ENCODE measurements around the gene DCAF4. TPM values are rescaled to one million over a fixed set of nuclear protein-coding genes. Genes with fewer than 3 reads are reported as not detected.

Gene DCAF4
- total RNA-seq, 1 experiment from 2014 or later, result 20.0 TPM

DNA sequence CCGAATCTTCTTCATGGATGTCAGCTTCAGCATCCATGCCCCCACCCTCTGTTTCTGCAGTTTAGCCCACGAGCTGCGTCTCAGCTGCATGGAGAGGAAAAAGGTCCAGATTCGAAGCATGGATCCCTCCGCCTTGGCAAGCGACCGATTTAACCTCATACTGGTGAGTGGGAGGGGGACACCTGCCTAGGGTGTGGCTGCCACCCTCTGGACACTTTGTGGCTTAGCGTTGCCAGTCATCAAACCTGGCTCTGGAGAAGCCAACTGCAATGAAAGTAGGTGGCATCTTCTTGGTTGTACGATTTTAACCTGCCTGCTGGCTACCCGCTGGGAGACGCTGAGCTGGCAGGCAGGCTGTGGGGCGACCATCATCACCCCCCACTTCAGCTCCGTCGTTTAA, 16.7 kb downstream of the DCAF4 start:
- intact Hi-C loops (cut with micrococcal nuclease; ENCODE audit: unreplicated experiment), result no loop called here
- Histone ChIP-seq H3K27ac (no peak overlapping the region), H3K27me3 (ENCODE audit: insufficient read depth, low read depth) (no peaks in the 10 kb centered on the region), H2AFZ (no peak overlapping the region), H3K36me3 (ENCODE audit: low read depth) (peaks cover 8% of the 10 kb centered on the region; the same call in 1 of the 2 replicates), H3K79me2 (ENCODE audit: low read depth) (no peaks in the 10 kb centered on the region), H3K4me2 (no peak overlapping the region), H3K9me3 (ENCODE audit: insufficient read depth, low read depth) (no peaks in the 10 kb centered on the region), H3K9me2 (ENCODE audit: insufficient read depth) (no peaks in the 10 kb centered on the region), H3F3A (ENCODE audit: insufficient read depth, low read depth) (0 out of 2 replicates have a peak, but pooled peaks cover 3% of the 10 kb centered on the region), H4K20me1 (ENCODE audit: insufficient read depth) (no peaks in the 10 kb centered on the region), H3K4me3 (no peak overlapping the region), H3K4me1 (replicated peaks; ENCODE audit: insufficient read depth) (no peaks in the 10 kb centered on the region)
- POLR2A ChIA-PET (ENCODE audit: unreplicated experiment), result no interaction called here
- no TSS peak for BruUV-seq (replicated peaks)
- CTCF ChIA-PET, result no interaction called here
- TF ChIP-seq EZH2 (IDR thresholded peaks at IDR 0.05; ENCODE audit: low read depth), result no peak
- TF ChIP-seq, protein P1, sequence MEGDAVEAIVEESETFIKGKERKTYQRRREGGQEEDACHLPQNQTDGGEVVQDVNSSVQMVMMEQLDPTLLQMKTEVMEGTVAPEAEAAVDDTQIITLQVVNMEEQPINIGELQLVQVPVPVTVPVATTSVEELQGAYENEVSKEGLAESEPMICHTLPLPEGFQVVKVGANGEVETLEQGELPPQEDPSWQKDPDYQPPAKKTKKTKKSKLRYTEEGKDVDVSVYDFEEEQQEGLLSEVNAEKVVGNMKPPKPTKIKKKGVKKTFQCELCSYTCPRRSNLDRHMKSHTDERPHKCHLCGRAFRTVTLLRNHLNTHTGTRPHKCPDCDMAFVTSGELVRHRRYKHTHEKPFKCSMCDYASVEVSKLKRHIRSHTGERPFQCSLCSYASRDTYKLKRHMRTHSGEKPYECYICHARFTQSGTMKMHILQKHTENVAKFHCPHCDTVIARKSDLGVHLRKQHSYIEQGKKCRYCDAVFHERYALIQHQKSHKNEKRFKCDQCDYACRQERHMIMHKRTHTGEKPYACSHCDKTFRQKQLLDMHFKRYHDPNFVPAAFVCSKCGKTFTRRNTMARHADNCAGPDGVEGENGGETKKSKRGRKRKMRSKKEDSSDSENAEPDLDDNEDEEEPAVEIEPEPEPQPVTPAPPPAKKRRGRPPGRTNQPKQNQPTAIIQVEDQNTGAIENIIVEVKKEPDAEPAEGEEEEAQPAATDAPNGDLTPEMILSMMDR (conservative IDR thresholded peaks at IDR 0.05), result no peak
- DNase-seq, result no peak

DNA sequence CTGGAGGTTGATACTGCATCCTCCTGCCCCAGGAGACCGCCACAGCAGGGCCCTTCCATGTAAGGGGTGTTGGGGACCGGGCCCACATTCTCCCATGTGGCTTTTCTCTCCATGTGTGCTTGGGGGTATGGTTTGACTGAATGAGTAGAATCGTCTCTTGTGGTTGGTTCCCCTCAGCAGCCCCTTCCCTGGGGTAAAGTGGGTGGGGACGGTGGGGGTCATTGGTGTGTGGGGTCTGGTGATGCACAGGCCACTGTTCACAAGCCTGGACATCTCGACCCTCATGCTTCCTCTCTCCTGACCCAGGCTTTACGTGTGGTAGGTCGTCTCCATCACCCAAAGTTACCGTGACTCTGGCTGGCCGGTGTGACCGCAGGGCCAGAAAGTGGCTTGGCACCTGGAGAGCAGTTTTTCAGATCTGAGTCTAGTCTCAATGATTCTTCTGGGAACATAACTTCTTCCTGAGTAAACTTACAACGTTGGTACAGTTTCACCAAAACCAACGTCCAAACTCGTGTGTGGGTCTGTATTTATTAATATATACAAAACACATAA, 17.7 kb downstream of the DCAF4 start:
- H4K20me1 ChIP-seq (ENCODE audit: insufficient read depth), result no peaks in the 10 kb centered on the region
- no peaks in the 10 kb centered on the region for H3K27me3 ChIP-seq (ENCODE audit: insufficient read depth, low read depth)
- H3K4me1 ChIP-seq (replicated peaks; ENCODE audit: insufficient read depth), result no peaks in the 10 kb centered on the region
- ChIA-PET CTCF (no interaction called here), POLR2A (ENCODE audit: unreplicated experiment) (no interaction called here)
- no peak for DNase-seq
- 0 out of 2 replicates have a peak, but pooled peaks cover 7% of the 10 kb centered on the region for H3F3A ChIP-seq (ENCODE audit: insufficient read depth, low read depth)
- no peak overlapping the region for H2AFZ ChIP-seq
- no peak for TF ChIP-seq EZH2 (IDR thresholded peaks at IDR 0.05; ENCODE audit: low read depth)
- TF ChIP-seq, protein P1 (conservative IDR thresholded peaks at IDR 0.05), result no peak
- H3K79me2 ChIP-seq (ENCODE audit: low read depth), result no peaks in the 10 kb centered on the region
- H3K4me3 ChIP-seq, result no peak overlapping the region
- H3K9me2 ChIP-seq (ENCODE audit: insufficient read depth), result no peaks in the 10 kb centered on the region
- H3K27ac ChIP-seq, result no peak overlapping the region
- no peaks in the 10 kb centered on the region for H3K9me3 ChIP-seq (ENCODE audit: insufficient read depth, low read depth)
- H3K4me2 ChIP-seq, result no peak overlapping the region
- BruUV-seq (replicated peaks), result no TSS peak
- H3K36me3 ChIP-seq (ENCODE audit: low read depth), result 0 out of 2 replicates have a peak, but pooled peaks cover 8% of the 10 kb centered on the region
- intact Hi-C loops (cut with micrococcal nuclease; ENCODE audit: unreplicated experiment), result no loop called here

DNA sequence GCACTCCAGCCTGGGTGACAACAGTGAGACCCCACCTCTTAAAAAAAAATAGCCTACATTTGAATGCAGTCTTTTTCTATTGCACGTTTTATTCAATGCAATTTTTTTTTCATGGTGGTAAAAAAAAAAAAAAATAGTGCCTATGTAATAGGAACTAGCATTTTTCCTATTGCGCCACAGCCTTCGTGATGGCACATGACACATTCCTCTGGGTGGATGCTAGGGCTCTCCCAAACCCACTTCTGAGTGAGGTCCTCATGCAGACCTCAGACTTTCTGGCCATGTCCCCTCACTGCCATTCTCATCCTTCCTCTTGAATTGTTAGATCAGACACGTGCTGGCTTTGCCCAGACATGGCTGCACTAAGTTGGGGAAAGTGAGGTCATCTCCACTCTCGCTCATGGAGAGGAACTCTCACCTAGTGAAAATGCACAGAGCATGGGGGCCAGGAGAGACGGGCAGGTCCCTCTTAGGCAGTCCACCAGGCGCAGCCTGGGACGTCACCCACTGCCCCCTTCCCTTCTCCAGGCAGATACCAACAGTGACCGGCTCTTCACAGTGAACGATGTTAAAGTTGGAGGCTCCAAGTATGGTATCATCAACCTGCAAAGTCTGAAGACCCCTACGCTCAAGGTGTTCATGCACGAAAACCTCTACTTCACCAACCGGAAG, 19.2 kb downstream of the DCAF4 start:
- Histone ChIP-seq H3K36me3 (ENCODE audit: low read depth) (0 out of 2 replicates have a peak, but pooled peaks cover 8% of the 10 kb centered on the region), H3K4me1 (replicated peaks; ENCODE audit: insufficient read depth) (no peaks in the 10 kb centered on the region), H3K4me3 (no peak overlapping the region), H3K27ac (no peak overlapping the region), H3K79me2 (ENCODE audit: low read depth) (no peaks in the 10 kb centered on the region), H3F3A (ENCODE audit: insufficient read depth, low read depth) (0 out of 2 replicates have a peak, but pooled peaks cover 7% of the 10 kb centered on the region), H3K9me3 (ENCODE audit: insufficient read depth, low read depth) (no peaks in the 10 kb centered on the region), H3K9me2 (ENCODE audit: insufficient read depth) (no peaks in the 10 kb centered on the region), H3K4me2 (no peak overlapping the region), H3K27me3 (ENCODE audit: insufficient read depth, low read depth) (no peaks in the 10 kb centered on the region), H4K20me1 (ENCODE audit: insufficient read depth) (no peaks in the 10 kb centered on the region), H2AFZ (no peak overlapping the region)
- DNase-seq, result no peak
- POLR2A ChIA-PET (ENCODE audit: unreplicated experiment), result no interaction called here
- BruUV-seq (replicated peaks), result no TSS peak
- intact Hi-C loops (cut with micrococcal nuclease; ENCODE audit: unreplicated experiment), result no loop called here
- TF ChIP-seq, protein P1 (conservative IDR thresholded peaks at IDR 0.05), result no peak
- no peak for TF ChIP-seq EZH2 (IDR thresholded peaks at IDR 0.05; ENCODE audit: low read depth)
- CTCF ChIA-PET, result no interaction called here

Measured in PC-9 (cell line).